Measurements from ENCODE around the gene TYRO3.

Gene TYRO3

GRCh38 chr15:41558400-41559238 lies at the start of gene TYRO3:
Gene TYRO3, plus strand, starts transcription at chr15:41559212. Its CDS starts 46 bp downstream, at chr15:41559258.
- H3K27me3 ChIP-seq (ENCODE audit: low read depth, low read length) = no peaks in the 10 kb centered on the region
- no peaks in the 10 kb centered on the region for H3K36me3 ChIP-seq (ENCODE audit: control insufficient read depth in 1 of 2, insufficient read depth in 2 of 2, low read length in 2 of 2)
- no peak within 1 kb of the TSS for H3K27ac ChIP-seq (ENCODE audit: low read length)
- H3K4me3 ChIP-seq (ENCODE audit: low read depth in 1 of 2, low read length in 2 of 2) = peak within 1 kb of the TSS; percentile 57 to 61
- H3K9me3 ChIP-seq (ENCODE audit: control insufficient read depth in 1 of 2, low read length in 2 of 2) = no peaks in the 10 kb centered on the region
- H3K4me1 ChIP-seq (ENCODE audit: control insufficient read depth in 1 of 2, insufficient read depth in 2 of 2, low read length in 2 of 2) = peaks cover 17 to 43% of the 10 kb centered on the region in 2 donors

DNA sequence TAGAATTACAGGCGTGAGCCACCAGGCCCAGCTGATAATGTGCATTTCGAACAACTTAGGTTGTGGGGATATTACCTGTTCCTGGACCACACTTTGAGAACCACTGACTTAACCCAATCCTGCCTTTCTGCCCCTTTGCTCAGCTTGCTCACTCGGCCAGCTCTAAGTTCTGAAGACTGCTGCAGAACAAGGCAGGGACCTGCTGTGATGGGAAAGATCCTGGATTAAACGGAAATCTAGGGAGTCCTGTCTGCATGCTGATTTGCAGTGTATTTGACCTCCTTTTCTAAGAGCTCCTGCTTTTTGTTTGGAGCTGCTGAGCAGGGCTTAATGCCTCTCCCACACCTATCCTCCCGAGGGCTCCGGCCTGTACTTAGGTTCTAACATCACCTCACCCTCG lies 48.3 kb upstream of the TYRO3 start:
- Histone ChIP-seq H3K9me3 (ENCODE audit: control insufficient read depth in 1 of 2, low read length in 2 of 2) (no peaks in the 10 kb centered on the region), H3K27ac (ENCODE audit: low read length) (no peak overlapping the region), H3K36me3 (ENCODE audit: control insufficient read depth in 1 of 2, insufficient read depth in 2 of 2, low read length in 2 of 2) (no peaks in the 10 kb centered on the region), H3K27me3 (ENCODE audit: low read depth, low read length) (peaks cover 23% of the 10 kb centered on the region), H3K4me1 (ENCODE audit: control insufficient read depth in 1 of 2, insufficient read depth in 2 of 2, low read length in 2 of 2) (peaks cover 4 to 28% of the 10 kb centered on the region in 2 donors), H3K4me3 (ENCODE audit: low read depth in 1 of 2, low read length in 2 of 2) (no peak overlapping the region)

DNA sequence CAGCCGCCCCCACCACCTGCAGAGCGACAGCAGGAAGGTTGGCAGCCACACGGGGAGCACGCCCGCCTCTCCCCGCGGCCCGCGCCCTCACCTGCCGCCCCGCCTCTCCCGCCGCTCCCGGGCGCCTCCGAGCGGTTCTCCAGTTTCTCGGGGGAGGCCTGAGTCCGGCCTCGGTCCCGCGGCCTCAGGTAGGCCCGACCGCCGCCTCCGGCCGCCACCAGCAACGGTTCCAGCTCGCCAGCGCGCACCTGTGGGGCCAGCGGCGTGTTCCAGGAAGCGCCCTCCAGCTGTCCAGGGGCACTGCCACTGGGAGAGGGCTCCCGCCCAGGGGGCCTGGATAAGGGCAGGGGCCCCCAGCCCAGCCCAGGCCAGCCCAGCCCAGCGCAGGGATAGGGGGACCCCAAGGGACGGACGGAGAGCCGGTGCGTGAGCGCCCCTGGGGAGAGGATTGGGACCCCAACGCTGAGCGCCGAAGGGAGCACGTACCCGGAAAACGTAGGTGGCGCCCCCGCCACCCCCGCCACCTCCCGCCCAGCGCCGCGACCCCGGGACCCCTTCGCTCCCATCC lies 47.6 kb upstream of the TYRO3 start:
- Histone ChIP-seq H3K4me1 (ENCODE audit: control insufficient read depth in 1 of 2, insufficient read depth in 2 of 2, low read length in 2 of 2) (peaks cover 4 to 28% of the 10 kb centered on the region in 2 donors), H3K27ac (ENCODE audit: low read length) (no peak overlapping the region), H3K4me3 (ENCODE audit: low read depth in 1 of 2, low read length in 2 of 2) (peak overlapping the region in 1 of 2 donors; percentile 67), H3K9me3 (ENCODE audit: control insufficient read depth in 1 of 2, low read length in 2 of 2) (no peaks in the 10 kb centered on the region), H3K36me3 (ENCODE audit: control insufficient read depth in 1 of 2, insufficient read depth in 2 of 2, low read length in 2 of 2) (no peaks in the 10 kb centered on the region), H3K27me3 (ENCODE audit: low read depth, low read length) (peaks cover 23% of the 10 kb centered on the region)

DNA sequence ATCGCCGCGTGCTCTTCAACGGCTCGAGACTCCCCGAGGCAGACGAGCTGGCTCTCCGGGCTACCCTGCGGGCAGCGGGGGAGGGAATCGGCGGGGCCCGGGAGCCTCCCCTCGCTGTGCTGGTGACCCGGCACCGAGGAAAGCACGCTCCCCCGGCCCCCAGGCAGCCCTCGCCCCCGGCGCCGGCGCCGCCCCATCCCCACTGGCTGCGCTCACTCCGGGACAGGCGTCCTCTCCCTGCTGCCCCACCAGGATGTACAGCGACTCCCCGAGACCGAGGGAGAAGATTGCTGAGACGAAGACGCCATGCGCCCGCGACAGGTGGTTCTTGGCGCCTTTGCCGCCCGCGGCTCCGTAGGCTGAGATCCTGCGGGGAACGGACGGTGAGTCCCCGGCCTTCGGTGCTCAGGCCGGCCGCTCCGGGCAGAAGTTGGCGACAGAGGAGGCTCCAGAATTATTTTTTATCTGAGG lies 47.1 kb upstream of the TYRO3 start:
- no peaks in the 10 kb centered on the region for H3K9me3 ChIP-seq (ENCODE audit: control insufficient read depth in 1 of 2, low read length in 2 of 2)
- peaks cover 4 to 28% of the 10 kb centered on the region in 2 donors for H3K4me1 ChIP-seq (ENCODE audit: control insufficient read depth in 1 of 2, insufficient read depth in 2 of 2, low read length in 2 of 2)
- no peaks in the 10 kb centered on the region for H3K36me3 ChIP-seq (ENCODE audit: control insufficient read depth in 1 of 2, insufficient read depth in 2 of 2, low read length in 2 of 2)
- H3K4me3 ChIP-seq (ENCODE audit: low read depth in 1 of 2, low read length in 2 of 2) = peak overlapping the region; percentile 42 to 67
- no peak overlapping the region for H3K27ac ChIP-seq (ENCODE audit: low read length)
- H3K27me3 ChIP-seq (ENCODE audit: low read depth, low read length) = peaks cover 23% of the 10 kb centered on the region

- Histone ChIP-seq H3K9me3 (ENCODE audit: control insufficient read depth in 1 of 2, low read length in 2 of 2) (no peaks in the 10 kb centered on the region), H3K27me3 (ENCODE audit: low read depth, low read length) (peaks cover 23% of the 10 kb centered on the region), H3K27ac (ENCODE audit: low read length) (no peak overlapping the region), H3K4me3 (ENCODE audit: low read depth in 1 of 2, low read length in 2 of 2) (peak overlapping the region; percentile 46 to 67), H3K4me1 (ENCODE audit: control insufficient read depth in 1 of 2, insufficient read depth in 2 of 2, low read length in 2 of 2) (peaks cover 4 to 28% of the 10 kb centered on the region in 2 donors), H3K36me3 (ENCODE audit: control insufficient read depth in 1 of 2, insufficient read depth in 2 of 2, low read length in 2 of 2) (peaks cover 0 to 4% of the 10 kb centered on the region in 2 donors)
Measured at GRCh38 chr15:41512512-41512939, 46.5 kb upstream of the TYRO3 start.

- Histone ChIP-seq H3K36me3 (ENCODE audit: control insufficient read depth in 1 of 2, insufficient read depth in 2 of 2, low read length in 2 of 2) (peaks cover 0 to 8% of the 10 kb centered on the region in 2 donors), H3K4me3 (ENCODE audit: low read depth in 1 of 2, low read length in 2 of 2) (peak overlapping the region; percentile 46 to 67), H3K27ac (ENCODE audit: low read length) (no peak overlapping the region), H3K9me3 (ENCODE audit: control insufficient read depth in 1 of 2, low read length in 2 of 2) (no peaks in the 10 kb centered on the region), H3K27me3 (ENCODE audit: low read depth, low read length) (peaks cover 23% of the 10 kb centered on the region), H3K4me1 (ENCODE audit: control insufficient read depth in 1 of 2, insufficient read depth in 2 of 2, low read length in 2 of 2) (peaks cover 4 to 28% of the 10 kb centered on the region in 2 donors)
Measured at GRCh38 chr15:41512940-41513505, 46.0 kb upstream of the TYRO3 start.

GRCh38 chr15:41513506-41514227 lies 45.3 kb upstream of the TYRO3 start, which contains the start of gene LTK:
Gene LTK, minus strand, starts transcription at chr15:41513827. Its CDS starts 118 bp downstream, at chr15:41513709.
- Histone ChIP-seq H3K4me3 (ENCODE audit: low read depth in 1 of 2, low read length in 2 of 2) (peak within 1 kb of the TSS; percentile 46 to 67), H3K9me3 (ENCODE audit: control insufficient read depth in 1 of 2, low read length in 2 of 2) (no peaks in the 10 kb centered on the region), H3K27ac (ENCODE audit: low read length) (no peak within 1 kb of the TSS)

DNA sequence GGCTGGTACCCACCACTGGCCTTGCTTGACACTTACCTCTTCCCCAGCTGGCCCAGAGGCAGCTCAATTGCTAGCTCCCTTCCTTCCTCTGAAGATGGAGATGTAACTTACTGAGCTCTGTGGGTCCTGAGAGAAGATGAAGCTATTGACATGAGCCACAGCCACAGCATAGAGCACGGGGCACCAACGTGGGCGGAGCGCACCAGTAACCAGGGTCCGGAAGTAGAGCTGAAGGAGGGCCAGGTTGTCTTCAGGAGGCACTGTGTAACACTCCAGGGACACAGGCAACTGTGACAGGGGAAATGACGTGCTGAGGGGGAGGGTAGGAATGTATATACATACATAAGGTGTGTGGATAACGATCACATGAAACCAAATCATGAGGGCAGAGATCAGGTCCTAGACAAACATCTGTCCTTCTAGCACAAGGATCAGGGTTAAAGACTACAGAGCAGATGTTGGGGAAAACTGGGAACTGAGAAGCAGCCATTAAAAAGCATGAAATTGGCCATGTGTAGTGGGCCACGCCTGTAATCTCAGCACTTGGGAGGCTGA lies 41.0 kb upstream of the TYRO3 start:
- H3K27ac ChIP-seq (ENCODE audit: low read length) = no peak overlapping the region
- H3K4me3 ChIP-seq (ENCODE audit: low read depth in 1 of 2, low read length in 2 of 2) = no peak overlapping the region
- peaks cover 4 to 10% of the 10 kb centered on the region in 2 donors for H3K4me1 ChIP-seq (ENCODE audit: control insufficient read depth in 1 of 2, insufficient read depth in 2 of 2, low read length in 2 of 2)
- peaks cover 11% of the 10 kb centered on the region for H3K27me3 ChIP-seq (ENCODE audit: low read depth, low read length)
- H3K36me3 ChIP-seq (ENCODE audit: control insufficient read depth in 1 of 2, insufficient read depth in 2 of 2, low read length in 2 of 2) = peaks cover 0 to 24% of the 10 kb centered on the region in 2 donors
- no peaks in the 10 kb centered on the region for H3K9me3 ChIP-seq (ENCODE audit: control insufficient read depth in 1 of 2, low read length in 2 of 2)

More at GRCh38 chr15:41513506-41514227, 45.3 kb upstream of the TYRO3 start, which contains the start of gene LTK:
- Histone ChIP-seq H3K36me3 (ENCODE audit: control insufficient read depth in 1 of 2, insufficient read depth in 2 of 2, low read length in 2 of 2) (peaks cover 0 to 10% of the 10 kb centered on the region in 2 donors), H3K4me1 (ENCODE audit: control insufficient read depth in 1 of 2, insufficient read depth in 2 of 2, low read length in 2 of 2) (peaks cover 4 to 28% of the 10 kb centered on the region in 2 donors), H3K27me3 (ENCODE audit: low read depth, low read length) (peaks cover 23% of the 10 kb centered on the region)

- Histone ChIP-seq H3K4me3 (ENCODE audit: low read depth in 1 of 2, low read length in 2 of 2) (no peak overlapping the region), H3K27me3 (ENCODE audit: low read depth, low read length) (no peaks in the 10 kb centered on the region), H3K27ac (ENCODE audit: low read length) (no peak overlapping the region), H3K4me1 (ENCODE audit: control insufficient read depth in 1 of 2, insufficient read depth in 2 of 2, low read length in 2 of 2) (no peaks in the 10 kb centered on the region), H3K36me3 (ENCODE audit: control insufficient read depth in 1 of 2, insufficient read depth in 2 of 2, low read length in 2 of 2) (peaks cover 4 to 42% of the 10 kb centered on the region in 2 donors), H3K9me3 (ENCODE audit: control insufficient read depth in 1 of 2, low read length in 2 of 2) (no peaks in the 10 kb centered on the region)
Measured at GRCh38 chr15:41520636-41521035, 38.4 kb upstream of the TYRO3 start.

DNA sequence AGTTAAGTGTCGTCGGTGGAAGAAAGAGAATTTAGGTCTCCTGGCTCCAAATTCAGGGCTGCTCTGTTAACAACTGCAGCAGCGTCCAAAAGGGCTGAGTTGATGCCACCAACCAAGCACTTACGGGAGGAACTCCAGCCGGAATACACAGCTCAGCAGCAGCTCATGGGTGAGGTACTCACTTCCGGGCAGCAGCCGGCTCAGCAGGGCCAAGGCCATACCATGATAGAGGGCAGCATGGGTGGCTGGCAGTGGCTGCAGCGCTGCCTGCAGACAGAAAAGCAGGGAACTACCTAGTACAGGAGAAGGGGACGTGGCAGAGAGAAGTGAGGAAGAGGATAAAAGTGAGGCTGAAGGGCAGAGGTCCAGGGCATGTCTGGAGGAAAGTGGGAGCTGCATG lies 37.4 kb upstream of the TYRO3 start:
- peaks cover 7 to 48% of the 10 kb centered on the region in 2 donors for H3K36me3 ChIP-seq (ENCODE audit: control insufficient read depth in 1 of 2, insufficient read depth in 2 of 2, low read length in 2 of 2)

More for the DNA sequence above, 37.4 kb upstream of the TYRO3 start:
- H3K27ac ChIP-seq (ENCODE audit: low read length) = no peak overlapping the region
- H3K9me3 ChIP-seq (ENCODE audit: control insufficient read depth in 1 of 2, low read length in 2 of 2) = no peaks in the 10 kb centered on the region
- no peak overlapping the region for H3K4me3 ChIP-seq (ENCODE audit: low read depth in 1 of 2, low read length in 2 of 2)
- no peaks in the 10 kb centered on the region for H3K27me3 ChIP-seq (ENCODE audit: low read depth, low read length)
- no peaks in the 10 kb centered on the region for H3K4me1 ChIP-seq (ENCODE audit: control insufficient read depth in 1 of 2, insufficient read depth in 2 of 2, low read length in 2 of 2)
